Activated CD8-positive, alpha-beta memory T cell treated with anti-CD3 and anti-CD28 coated beads for 4 hours (primary cell): ENCODE data around the gene DGKH.

Experiments
- DNase-seq, 2 donors: peaks; one replicate each; pipeline ENCODE4 v3.0.0-alpha.2; 2020; ENCODE audit warnings: low read depth in 2 of 2

Gene DGKH

DNA sequence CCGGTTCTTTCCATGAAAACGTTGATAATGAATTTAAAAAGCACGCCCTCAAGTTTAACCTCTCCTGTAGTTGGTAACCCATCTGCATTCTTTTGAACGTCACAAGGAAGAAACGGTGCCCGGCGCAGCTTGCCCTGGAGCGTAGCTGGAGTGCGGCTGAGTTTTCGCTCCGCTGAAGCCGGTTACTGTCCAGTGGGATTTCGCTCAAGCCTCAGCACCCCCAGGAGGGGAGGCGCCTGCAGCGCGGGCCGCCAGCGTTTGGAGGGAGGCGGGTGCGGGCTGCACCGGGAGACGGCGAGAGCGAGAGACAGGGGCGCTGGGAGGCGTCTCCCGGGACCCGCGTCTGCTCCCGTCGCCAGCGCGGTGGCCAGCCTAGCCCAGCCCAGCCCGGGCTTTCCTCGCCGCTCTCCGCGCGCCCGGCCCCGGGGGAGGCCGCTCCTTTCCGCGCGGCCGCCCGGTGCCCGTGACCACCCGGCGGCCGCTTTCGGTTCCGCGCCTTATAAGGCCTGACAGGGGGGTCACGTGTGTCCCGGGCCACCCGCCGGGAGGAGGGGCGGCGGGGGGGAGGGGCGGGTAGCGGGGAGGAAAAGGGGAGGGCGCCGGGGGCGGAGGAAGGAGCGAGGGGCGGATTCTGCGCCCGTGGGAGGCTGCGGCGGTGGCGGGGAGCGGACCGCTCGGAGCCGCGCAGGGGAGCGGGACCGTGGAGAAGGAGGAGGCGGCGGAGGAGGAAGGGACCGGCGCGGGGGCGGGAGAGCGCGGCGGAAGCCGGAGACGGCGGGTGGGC, 8.3 kb upstream of the DGKH start:
- DNase-seq: peak; percentile 83 to 84

DNA sequence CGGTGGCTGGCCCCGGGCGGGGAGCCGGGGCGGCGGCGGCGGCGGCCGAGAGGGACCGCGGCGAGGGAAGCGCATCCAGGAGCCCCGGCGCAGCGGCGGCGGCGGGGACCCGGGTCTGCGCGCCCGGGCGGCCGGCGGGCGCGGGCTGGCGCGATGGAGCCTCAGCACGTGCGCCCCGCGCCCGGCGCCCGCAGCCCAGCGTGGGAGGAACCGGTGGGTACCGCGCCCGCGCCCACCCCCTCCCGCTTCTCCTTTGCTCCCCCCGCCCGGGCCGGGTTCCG, 7.8 kb upstream of the DGKH start:
- no peak for DNase-seq

DNA sequence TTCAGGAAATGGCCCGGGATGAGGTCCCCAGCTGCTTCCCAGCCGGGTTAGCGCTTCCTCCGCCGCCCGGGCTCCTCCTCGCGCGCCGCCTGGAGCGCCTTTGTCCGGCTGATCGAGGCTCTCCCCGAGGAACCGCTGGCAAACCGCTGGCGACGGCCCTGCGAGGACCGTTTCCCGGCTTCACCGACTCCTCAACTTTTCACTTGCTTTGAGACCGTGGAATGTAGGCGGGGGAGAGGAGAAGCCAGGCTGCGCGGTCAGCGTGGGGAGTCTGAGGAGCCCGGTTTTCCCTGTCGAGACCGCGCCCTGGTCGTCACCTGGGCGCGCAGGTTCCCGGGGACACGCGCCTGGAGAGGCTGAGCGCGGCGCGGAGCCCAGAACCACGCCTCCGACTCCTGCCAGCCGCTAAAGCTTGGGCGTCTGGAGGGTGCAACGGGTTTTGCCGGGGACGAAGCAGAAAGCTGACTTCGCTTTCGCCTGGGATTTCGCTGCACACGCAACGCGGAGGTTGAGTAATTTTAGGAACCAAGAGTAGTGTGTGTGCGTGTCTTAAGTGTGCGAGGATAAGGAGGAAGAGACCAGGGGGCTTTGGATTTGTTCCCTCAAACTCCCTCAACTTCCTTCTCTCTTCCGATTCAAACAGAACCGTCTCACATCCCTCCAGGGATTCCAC, 7.3 kb upstream of the DGKH start:
- DNase-seq: no peak

DNA sequence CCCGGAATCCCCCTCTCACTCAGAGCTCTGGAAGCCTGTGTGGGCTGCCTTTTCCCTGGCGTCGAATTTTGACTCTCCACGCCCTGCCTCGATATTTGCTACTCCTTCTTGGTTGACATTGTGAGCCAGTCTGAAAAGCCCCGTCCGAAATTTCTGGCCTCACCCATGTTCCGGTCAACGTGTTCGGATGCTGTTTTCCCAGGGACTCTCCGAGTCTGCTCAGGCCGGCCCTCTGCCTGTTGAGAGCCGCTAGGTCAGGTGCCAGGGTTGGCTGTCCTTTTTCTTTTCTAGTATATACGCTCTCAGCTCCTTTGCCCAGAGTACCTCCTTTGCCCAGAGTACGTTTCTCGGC, 6.8 kb upstream of the DGKH start:
- no peak for DNase-seq

DNA sequence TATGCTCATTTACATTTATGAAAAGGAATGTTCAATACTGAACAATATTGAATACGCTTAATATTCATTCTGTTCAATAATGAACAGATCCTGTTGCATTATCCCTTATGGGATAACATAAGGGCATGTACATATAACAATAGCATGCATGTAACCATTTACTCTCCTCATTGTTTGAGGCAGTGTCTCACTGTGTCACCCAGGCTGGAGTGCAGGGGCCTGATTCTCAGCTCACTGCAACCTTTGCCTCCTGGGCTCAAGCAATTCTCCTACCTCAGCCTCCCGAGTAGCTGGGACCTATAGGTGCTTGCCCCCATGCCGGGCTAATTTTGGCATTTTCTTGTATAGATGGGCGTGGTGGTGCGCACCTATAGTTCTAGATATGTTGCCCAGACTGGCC, 4.8 kb upstream of the DGKH start:
- no peak for DNase-seq

DNA sequence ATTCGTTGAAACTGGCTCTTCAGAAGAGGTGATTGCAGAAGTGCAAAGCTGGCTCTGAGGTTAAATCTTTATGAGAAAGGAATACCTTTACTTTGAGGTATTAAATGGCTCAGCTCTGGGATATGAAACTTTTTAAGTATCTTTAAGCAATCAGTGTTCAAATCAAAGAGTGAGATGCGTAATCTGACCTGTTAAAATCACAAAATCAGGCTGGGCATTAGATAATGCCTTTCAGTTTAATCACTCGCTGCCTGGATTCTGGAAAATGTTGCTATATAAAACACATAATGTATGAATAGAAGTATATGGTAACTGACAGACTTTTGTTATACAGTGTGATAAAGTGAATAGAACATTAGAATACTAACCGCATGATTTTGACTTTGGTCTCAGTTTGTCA, 2.0 kb upstream of the DGKH start:
- DNase-seq: no peak

DNA sequence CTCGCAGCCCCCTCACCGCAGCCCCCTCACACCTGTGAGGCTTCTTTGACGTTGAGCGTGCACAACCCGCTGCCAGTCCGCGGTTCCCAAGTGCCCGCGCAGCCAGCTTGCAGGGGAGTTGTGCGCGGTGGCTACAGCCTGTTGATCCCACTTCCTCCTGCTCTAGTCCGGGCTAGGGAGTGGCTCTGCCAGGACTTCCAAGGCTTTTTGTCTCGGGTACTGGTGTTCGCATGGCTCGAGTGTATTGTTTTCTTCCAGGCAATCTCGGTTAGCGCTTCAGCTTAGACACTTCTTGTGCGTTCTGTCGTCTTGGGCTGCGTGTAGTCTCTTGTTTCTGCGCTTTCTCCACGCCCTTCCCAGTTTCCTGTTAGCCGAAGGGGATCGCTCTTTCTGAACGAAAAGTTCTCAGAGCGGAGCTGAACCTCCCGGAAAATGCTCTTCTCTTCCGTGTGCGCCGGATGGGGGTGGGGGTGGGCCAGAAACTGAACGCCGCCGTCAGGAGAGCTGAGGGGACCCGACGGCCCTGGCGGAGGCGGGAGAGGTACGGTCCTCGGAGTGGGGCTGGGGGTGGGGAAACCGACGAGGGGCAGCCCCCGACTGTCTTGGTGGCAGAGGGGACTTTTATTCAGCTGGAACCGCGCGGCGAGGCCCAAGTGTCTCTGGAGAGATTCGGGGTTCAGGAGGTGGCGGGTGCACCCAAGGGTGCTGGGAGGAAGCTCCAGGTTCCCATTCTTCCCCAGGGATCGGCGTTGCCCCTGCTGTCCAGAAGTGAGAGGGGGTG, 697 bp upstream of the DGKH start:
- no peak for DNase-seq

DNA sequence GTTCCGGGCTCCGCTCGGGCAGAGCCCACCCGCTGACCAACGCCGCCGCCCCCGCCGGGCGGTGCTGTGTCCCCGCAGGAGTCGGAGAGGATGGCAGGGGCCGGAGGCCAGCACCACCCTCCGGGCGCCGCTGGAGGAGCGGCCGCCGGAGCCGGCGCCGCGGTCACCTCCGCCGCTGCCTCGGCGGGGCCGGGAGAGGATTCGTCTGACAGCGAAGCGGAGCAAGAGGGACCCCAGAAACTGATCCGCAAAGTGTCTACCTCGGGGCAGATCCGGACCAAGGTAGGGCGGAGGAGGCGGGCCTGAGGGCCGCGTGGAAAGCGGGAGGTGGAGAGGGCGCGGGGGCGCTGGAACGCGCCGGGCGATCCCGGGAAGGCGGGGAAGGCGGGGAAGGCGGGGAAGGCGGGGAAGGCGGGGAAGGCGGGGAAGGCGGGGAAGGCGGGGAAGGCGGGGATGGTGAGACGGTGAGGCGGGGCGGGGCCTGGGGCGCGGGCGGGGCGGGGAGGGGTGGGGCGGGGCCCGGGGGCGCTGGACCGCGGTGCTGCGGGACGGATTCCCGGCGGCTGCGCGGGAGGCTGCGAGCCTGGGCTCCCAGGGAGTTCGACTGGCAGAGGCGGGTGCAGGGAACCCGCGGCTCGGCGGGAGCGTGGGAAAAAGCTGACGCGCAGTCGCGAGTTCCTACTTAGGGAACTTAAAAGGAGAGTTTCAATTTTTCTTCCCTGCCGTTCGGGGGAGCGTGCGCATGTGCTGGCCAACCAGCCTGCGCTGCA, 421 bp downstream of the DGKH start:
- peak in 1 of 2 donors; percentile 10 for DNase-seq

DNA sequence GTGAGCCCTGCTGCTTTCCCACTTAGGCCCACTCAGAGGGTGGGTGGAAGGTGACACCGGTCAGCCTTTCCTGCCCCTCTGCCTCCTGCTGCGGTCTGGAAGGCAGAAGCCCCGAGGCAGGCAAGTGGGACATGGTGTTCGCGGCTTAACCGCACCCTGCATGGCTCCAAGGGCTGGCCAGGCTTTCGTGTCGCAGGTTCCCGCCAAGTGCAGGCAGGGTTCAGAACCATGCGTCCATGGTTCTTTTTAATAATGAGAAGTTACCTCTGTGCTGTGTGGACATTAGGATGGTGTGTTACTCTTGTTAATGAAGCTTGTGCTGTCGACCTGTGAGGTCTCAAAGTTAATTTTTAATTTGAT, 986 bp downstream of the DGKH start:
- DNase-seq: no peak

DNA sequence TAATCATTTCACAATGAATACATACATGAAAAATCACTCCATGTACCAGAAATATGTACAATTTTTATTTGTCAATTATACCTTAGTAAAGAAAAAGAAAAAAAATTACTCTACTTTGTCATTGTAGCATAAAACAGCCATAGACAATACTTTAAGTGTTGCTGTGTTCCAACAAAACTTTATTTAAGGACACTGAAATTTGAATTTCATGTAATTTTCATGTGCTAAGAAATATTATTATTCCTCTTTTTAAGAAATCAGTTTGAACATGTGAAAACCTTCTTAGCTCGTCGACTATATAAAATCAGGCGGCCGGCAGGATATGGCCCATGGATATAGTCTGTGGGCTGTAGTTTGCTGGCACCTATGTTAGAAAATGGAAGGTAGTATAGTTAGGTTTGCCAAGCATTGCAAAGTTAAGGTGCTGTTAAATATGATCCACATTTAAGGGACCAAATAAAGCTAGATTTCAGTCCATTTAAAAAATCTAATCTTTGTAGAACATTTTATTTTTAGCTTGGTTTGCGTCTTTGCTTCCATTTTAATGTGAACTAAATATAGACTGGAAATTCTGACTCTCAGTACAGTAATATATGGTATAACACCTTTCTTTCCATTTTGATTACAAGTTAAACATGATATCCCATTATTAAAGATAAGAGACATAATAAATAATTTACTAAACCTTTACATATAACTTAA, 6.5 kb downstream of the DGKH start:
- no peak for DNase-seq

DNA sequence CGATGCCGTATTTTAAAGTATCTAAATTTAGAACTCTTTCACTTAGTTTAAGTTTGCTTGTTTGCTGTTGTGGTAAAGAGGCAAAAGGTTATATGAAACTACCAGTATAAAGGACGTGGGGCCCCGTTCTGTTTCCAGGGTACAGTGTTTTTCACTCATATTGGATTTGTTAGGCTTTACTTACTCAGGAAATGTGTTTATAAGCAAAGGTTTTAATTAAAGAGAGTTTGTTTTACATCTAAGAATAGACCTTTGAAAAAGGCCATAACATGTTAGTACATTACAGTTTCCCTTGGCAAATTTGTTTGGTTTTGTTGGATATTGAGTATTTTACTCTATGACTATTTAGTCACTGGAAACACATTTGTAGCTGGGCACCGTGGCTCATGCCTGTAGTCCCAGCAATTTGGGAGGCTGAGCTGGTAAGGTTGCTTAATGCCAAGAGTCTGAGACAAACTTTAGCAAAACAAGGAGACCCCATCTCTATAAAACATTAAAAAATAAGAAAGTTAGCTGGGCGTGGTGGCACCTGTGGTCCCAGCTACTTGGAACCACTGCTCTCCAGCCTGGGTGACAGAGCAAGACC, 7.1 kb downstream of the DGKH start:
- DNase-seq: no peak

DNA sequence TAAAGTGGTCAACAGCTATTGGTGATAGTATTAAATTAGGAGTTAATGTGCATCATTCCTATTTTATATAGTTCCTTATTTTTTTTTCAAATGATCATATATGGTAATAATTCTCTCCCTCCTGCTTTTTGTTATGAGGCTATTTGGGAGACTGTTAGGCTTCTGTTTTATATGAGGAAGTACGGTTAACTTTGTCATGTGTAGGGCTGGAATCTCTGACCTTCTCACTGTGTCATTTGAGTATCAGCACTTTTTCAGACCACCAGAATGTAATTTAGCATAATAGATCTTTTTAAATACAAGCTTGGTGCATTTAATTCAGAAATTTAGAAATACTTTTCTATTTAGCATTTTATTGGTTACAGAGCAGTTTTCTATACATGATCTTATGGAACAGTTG, 7.7 kb downstream of the DGKH start:
- no peak for DNase-seq

DNA sequence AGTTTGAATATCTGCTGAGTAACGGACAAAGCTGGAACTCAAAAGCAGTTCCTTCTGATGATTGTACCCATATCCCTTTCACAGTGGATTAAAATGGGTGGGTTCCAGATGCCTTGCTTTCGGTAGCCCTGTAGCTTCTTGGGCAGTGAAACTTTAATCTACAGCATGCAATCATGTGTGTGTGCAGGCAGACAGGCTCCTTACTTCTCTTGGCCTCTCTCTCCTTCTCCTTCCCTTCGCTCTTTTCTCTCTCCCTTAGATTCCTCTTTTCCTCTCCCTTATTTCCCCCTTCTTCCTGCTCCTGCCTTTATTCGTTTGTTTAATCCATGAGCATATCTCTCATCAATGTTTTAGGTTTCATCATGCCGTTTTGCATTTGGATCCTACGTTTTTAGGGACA, 8.1 kb downstream of the DGKH start:
- no peak for DNase-seq

DNA sequence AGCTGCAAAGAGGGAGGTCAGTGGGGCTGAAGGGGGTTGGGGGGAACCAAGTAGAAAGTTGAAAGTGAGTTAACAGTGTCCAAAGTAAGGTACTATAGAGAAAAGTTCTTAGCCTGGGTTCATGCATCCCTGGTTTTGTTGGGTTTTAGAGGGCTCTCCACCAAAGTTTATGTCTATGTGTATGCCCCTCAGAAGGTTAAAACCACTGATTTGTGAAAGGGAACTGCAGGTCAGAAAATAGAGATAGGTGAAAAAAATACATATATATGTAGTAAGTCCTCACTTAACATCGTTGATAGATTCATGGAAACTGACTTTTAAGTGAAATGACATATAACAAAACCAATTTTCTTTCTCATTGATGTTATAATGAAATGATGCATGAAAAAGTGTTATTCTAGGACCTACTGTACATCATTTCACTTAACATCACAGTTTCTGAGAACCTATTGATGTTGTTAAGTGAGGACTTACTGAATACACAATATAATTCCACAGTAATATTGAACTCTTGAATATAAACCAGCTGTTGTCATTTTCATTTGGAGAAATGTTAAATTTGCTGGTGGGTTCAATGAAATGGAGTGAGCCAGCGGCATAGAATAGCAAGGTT, 9.6 kb downstream of the DGKH start:
- DNase-seq: no peak

DNA sequence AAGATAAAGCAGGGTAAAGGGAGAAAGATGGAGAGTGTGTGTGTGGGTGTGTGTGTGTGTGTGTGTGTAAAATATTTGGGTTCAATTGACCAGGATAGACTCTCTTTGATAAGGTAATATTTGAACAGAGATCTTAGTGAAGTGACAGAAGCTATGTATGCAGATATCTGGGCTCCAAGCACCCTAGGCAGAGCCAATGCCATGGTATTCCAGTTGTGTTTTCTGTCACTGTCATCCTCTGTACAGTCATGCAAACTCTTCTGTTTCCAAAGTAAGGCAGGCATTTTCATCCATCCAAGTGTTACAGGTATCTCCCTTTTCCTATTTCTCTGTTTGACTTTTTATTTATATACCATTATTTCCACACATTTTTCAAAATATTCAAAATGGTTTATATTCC, 13.5 kb downstream of the DGKH start:
- DNase-seq: no peak

DNA sequence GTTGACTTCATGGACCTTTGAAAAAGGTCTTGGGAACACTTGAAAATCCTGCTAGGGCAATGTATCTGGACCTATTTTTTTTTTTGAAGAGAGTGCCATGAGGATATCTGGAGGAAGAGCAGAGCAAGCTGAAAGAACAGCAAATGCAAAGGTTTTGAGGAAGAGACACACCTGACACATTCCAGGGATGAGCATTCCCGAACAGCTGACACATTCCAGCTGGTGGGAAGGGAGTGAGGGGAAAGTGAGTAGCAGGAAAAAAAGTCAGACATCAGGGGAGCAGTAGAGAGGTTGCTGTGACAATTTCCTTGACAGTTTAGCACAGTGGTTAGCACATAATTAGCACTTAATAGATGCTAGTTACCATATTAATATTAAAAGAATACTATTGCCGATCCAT, 14.7 kb downstream of the DGKH start:
- DNase-seq: no peak

DNA sequence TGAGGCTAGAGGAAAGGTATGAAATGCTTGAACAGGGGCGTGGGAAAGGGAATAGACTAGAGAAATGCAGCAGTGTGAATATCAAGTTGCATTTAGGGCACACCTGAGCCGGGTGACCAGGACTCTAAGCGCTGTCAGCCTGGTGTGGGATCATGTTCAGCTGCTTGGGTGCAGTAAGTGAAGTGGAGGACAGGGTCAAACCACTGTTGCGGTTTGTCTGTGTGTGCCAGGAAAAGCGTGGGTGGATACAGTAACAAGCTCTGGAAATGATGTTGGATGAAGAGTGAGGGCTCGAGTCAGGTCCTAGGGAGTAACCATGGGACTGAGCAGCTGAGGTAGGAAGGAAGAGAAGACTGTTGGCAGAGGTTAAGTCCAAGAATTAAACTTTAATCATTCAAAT, 15.8 kb downstream of the DGKH start:
- DNase-seq: no peak

DNA sequence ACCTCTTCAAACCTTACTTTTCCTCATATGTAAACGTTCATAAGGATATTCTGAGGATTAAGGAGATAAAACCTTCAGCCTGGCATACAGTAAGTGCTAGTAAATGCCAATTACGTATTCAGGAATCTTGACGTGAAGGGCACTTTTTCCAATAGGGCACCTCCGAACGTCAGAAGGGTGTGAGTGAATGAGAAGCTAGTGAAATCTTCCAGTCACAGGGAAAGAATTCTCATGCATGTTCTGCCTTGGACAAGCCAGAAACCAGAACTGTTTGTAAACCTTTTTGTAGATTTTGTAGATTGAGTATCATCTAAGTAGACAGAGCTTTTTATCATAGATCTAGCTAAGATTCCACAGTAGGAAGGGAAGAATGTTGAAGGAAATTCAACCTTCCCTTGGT, 16.5 kb downstream of the DGKH start:
- no peak for DNase-seq

DNA sequence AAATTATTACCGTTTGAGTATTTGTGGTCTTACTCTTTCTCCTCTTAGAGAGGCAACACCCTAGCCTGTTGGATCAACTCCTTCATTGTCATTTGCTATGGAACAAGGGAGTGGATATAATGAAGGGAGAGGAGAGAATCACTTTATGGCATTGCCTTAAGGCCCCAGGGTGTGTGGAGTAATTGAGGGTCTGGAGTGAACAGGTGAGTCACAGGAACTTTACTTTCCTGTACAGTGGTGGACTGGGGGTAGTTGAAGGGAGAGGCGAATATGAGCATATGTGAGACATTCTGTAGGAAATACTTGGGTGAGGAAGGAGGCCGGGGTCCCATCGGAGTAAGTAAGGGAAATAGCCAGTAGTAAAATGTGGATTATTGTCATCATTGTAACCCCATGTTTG, 17.0 kb downstream of the DGKH start:
- no peak for DNase-seq

DNA sequence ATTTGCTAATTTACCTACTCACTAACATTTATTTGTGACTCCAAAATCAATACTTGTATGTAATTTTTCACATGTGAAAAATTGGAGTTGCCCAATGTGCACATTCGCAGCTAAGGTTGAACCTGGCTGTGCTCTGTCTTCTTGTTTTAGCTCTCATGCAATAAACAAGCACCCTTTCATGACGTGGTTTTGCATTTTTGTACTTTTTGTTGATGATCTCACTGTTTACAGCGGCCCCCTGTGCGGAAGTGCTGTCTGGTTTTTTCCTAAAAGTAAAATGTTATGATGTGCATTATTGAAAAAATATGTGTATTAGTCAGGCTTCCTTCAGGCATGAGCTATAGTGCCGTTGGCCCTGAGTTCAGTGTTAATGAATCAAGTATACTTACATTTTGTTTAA, 18.1 kb downstream of the DGKH start:
- DNase-seq: no peak

DNA sequence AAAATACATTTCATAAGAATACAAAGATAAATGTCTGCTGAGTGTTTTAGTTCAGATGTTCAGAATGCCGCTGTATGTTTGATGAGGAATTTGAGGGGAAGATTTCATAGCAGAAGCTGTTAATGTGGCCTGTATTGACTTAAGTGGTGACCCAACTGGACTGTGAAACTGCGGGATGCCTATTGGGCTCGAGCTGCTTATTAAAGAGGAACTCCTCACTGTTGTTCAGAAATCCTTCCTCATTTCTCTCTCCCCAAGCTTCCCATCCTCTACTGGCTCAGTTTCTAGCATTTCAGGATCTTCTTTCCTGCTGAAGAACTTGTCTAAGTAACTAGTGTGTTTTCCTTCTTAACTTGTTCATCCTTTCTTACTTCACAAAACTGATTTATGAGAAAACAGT, 20.4 kb downstream of the DGKH start:
- no peak for DNase-seq
